Measurements from ENCODE around the gene ZNF865. TPM values are rescaled to one million over a fixed set of nuclear protein-coding genes. Genes with fewer than 3 reads are reported as not detected.

The ZNF865 gene
- total RNA-seq, 4 donors from 2014 or later = 7.5 to 15.4 (median 10.2) TPM

DNA sequence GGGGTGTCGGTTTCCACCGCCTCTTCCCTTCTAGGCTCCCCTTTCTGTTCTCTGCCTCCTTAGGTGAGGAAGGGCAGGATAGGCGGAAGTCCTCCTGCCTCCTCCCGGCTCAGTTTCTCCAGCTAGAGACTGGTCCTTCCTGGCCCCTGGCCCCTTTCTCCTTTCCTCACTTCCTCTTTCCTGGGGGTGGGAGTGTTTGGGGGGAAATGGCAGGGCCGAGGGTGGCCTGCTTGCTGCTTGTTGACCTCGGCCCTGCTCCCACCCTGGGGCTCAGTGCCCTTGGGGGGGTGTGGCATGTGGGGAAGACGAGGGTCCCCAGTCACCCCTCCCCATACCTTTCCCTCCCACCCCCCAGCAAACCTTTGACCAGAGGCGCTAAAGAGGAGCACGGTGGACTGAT lies 54.4 kb downstream of the ZNF865 start:
- TF ChIP-seq POLR2A (IDR thresholded peaks at IDR 0.05; ENCODE audit: low read depth) = no peak
- TF ChIP-seq POLR2AphosphoS5 (IDR thresholded peaks at IDR 0.05) = no peak
- TF ChIP-seq EP300 (IDR thresholded peaks at IDR 0.05) = no peak
- TF ChIP-seq, protein P1, sequence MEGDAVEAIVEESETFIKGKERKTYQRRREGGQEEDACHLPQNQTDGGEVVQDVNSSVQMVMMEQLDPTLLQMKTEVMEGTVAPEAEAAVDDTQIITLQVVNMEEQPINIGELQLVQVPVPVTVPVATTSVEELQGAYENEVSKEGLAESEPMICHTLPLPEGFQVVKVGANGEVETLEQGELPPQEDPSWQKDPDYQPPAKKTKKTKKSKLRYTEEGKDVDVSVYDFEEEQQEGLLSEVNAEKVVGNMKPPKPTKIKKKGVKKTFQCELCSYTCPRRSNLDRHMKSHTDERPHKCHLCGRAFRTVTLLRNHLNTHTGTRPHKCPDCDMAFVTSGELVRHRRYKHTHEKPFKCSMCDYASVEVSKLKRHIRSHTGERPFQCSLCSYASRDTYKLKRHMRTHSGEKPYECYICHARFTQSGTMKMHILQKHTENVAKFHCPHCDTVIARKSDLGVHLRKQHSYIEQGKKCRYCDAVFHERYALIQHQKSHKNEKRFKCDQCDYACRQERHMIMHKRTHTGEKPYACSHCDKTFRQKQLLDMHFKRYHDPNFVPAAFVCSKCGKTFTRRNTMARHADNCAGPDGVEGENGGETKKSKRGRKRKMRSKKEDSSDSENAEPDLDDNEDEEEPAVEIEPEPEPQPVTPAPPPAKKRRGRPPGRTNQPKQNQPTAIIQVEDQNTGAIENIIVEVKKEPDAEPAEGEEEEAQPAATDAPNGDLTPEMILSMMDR (IDR thresholded peaks at IDR 0.05) = no peak
- WGBS = 75% methylated on average over 9 of the region's 9 CpGs
- H3K27ac ChIP-seq (replicated peaks in 1 of 4) = no peak overlapping the region
- intact Hi-C loops (cut with DNase I) = loop anchor here (10.0 kb wide), 1 partner anchor 545 kb away; the partner anchor contains the start of gene PPP1R12C
- H3K27me3 ChIP-seq = no peaks in the 10 kb centered on the region
- DNase-seq (ENCODE audit: extremely low spot score) = no peak
- peaks cover 55 to 65% (median 60%) of the 10 kb centered on the region in 4 donors for H3K36me3 ChIP-seq
- no peak overlapping the region for H3K4me3 ChIP-seq
- peaks cover 45 to 63% (median 53%) of the 10 kb centered on the region in 4 donors for H3K4me1 ChIP-seq
- no peaks in the 10 kb centered on the region for H3K9me3 ChIP-seq

GRCh38 chr19:55660404-55660803 lies 55.0 kb downstream of the ZNF865 start:
- 88% methylated on average over 9 of the region's 12 CpGs for WGBS
- intact Hi-C loops (cut with DNase I) = no loop called here
- TF ChIP-seq EP300 (IDR thresholded peaks at IDR 0.05) (no peak), POLR2AphosphoS5 (IDR thresholded peaks at IDR 0.05) (no peak), POLR2A (IDR thresholded peaks at IDR 0.05; ENCODE audit: low read depth) (no peak)
- TF ChIP-seq, protein P1 (IDR thresholded peaks at IDR 0.05) = no peak
- no peak for DNase-seq (ENCODE audit: extremely low spot score)
- Histone ChIP-seq H3K4me1 (peaks cover 45 to 63% (median 52%) of the 10 kb centered on the region in 4 donors), H3K27me3 (no peaks in the 10 kb centered on the region), H3K4me3 (no peak overlapping the region), H3K36me3 (peaks cover 61 to 70% (median 65%) of the 10 kb centered on the region in 4 donors), H3K9me3 (no peaks in the 10 kb centered on the region), H3K27ac (replicated peaks in 1 of 4) (no peak overlapping the region)

- no peak for DNase-seq (ENCODE audit: extremely low spot score)
- H3K27ac ChIP-seq (replicated peaks in 1 of 4) = no peak overlapping the region
- peaks cover 67 to 76% (median 71%) of the 10 kb centered on the region in 4 donors for H3K36me3 ChIP-seq
- no peak overlapping the region for H3K4me3 ChIP-seq
- peaks cover 41 to 60% (median 47%) of the 10 kb centered on the region in 4 donors for H3K4me1 ChIP-seq
- intact Hi-C loops (cut with DNase I) = no loop called here
- 67% methylated on average over 16 of the region's 16 CpGs for WGBS
- H3K27me3 ChIP-seq = no peaks in the 10 kb centered on the region
- no peaks in the 10 kb centered on the region for H3K9me3 ChIP-seq
- TF ChIP-seq EP300 (IDR thresholded peaks at IDR 0.05) (no peak), POLR2AphosphoS5 (IDR thresholded peaks at IDR 0.05) (no peak), POLR2A (IDR thresholded peaks at IDR 0.05; ENCODE audit: low read depth) (no peak)
- TF ChIP-seq, protein P1 (IDR thresholded peaks at IDR 0.05) = no peak
These were observed 55.5 kb downstream of the ZNF865 start for GRCh38 chr19:55660991-55661390.

DNA sequence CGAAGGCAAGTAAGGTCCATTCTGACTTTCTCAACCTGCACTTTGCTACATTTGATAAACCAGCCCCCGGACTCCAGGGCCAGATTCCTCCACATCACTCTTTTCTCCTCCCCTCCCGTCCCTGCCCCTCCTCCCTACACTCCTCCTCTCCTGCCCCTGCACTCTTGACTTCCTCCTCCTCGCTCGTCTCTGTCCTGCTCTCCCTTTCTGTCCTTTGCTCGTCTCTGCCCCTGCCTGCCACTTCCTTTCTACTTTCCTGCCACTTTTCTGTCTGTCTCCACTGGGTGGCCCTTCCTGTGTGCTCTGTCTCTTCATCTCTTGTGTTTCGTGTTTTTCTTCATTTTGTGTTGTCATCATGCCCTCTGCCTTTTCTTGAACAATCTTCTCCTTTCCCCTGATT lies 56.4 kb downstream of the ZNF865 start:
- H3K27me3 ChIP-seq = no peaks in the 10 kb centered on the region
- H3K9me3 ChIP-seq = no peaks in the 10 kb centered on the region
- intact Hi-C loops (cut with DNase I) = no loop called here
- H3K36me3 ChIP-seq = peaks cover 75 to 85% (median 79%) of the 10 kb centered on the region in 4 donors
- WGBS = 60% methylated on average over 7 of the region's 7 CpGs
- DNase-seq (ENCODE audit: extremely low spot score) = no peak
- H3K4me1 ChIP-seq = peaks cover 32 to 57% (median 38%) of the 10 kb centered on the region in 4 donors
- no peak overlapping the region for H3K27ac ChIP-seq (replicated peaks in 1 of 4)
- TF ChIP-seq, protein P1 (IDR thresholded peaks at IDR 0.05) = no peak
- TF ChIP-seq EP300 (IDR thresholded peaks at IDR 0.05) (no peak), POLR2A (IDR thresholded peaks at IDR 0.05; ENCODE audit: low read depth) (no peak), POLR2AphosphoS5 (IDR thresholded peaks at IDR 0.05) (no peak)
- no peak overlapping the region for H3K4me3 ChIP-seq
